Measurements from ENCODE around the gene OR1J4. TPM values are rescaled to one million over a fixed set of nuclear protein-coding genes. Genes with fewer than 3 reads are reported as not detected.

Gene OR1J4, protein sequence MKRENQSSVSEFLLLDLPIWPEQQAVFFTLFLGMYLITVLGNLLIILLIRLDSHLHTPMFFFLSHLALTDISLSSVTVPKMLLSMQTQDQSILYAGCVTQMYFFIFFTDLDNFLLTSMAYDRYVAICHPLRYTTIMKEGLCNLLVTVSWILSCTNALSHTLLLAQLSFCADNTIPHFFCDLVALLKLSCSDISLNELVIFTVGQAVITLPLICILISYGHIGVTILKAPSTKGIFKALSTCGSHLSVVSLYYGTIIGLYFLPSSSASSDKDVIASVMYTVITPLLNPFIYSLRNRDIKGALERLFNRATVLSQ
- total RNA-seq, result not detected

DNA sequence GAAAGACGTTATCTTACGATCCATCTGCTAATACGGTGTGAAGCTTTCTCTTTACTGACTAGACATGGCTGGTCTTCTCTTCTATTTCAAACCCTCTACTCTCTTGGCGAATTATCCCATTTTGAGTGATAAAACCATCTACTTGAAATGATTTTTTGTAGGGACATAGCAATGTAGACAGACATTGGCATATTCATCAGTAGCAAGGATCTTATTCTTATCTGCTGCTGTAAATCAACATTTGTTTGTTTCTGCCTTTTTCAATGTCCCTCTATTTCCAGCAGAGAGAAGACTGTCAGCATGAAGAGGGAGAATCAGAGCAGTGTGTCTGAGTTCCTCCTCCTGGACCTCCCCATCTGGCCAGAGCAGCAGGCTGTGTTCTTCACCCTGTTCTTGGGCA lies at the start of gene OR1J4:
Gene OR1J4, plus strand, starts transcription at position 301 of the 400 bp plus-strand sequence. Its CDS starts 0 bp downstream, at position 301.
- H3K36me3 ChIP-seq, result no peaks in the 10 kb centered on the region
- no peaks in the 10 kb centered on the region for H3K4me1 ChIP-seq
- TF ChIP-seq POLR2A (IDR thresholded peaks at IDR 0.05), result no peak
- TF ChIP-seq, protein P1, sequence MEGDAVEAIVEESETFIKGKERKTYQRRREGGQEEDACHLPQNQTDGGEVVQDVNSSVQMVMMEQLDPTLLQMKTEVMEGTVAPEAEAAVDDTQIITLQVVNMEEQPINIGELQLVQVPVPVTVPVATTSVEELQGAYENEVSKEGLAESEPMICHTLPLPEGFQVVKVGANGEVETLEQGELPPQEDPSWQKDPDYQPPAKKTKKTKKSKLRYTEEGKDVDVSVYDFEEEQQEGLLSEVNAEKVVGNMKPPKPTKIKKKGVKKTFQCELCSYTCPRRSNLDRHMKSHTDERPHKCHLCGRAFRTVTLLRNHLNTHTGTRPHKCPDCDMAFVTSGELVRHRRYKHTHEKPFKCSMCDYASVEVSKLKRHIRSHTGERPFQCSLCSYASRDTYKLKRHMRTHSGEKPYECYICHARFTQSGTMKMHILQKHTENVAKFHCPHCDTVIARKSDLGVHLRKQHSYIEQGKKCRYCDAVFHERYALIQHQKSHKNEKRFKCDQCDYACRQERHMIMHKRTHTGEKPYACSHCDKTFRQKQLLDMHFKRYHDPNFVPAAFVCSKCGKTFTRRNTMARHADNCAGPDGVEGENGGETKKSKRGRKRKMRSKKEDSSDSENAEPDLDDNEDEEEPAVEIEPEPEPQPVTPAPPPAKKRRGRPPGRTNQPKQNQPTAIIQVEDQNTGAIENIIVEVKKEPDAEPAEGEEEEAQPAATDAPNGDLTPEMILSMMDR (IDR thresholded peaks at IDR 0.05), result no peak
- H3K27ac ChIP-seq, result no peak within 1 kb of the TSS
- DNase-seq, result no peak
- H3K27me3 ChIP-seq, result no peaks in the 10 kb centered on the region
- H3K9me3 ChIP-seq, result no peaks in the 10 kb centered on the region
- no peak within 1 kb of the TSS for H3K4me3 ChIP-seq

DNA sequence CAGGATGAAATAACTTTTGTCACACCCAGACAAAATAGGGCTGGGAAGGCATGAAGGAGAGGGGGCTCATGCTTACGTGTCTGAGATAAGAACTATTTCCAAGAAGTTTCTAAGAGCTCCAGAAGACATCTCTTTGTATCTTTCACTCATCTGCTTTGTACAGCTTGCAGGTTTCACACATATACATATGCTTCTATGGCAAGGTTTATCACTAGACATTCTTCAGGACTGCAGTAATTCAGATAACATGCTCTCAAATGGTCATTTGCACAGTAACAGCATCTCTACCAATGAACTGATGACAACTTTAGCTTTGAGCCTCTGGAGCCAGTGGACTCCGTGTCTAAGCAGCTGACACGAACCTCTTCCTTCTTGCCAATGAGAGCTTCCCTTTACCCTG lies 44.4 kb upstream of the OR1J4 start:
- H3K4me3 ChIP-seq, result no peak overlapping the region
- H3K27me3 ChIP-seq, result no peaks in the 10 kb centered on the region
- H3K36me3 ChIP-seq, result no peaks in the 10 kb centered on the region
- no peak for DNase-seq
- no peak overlapping the region for H3K27ac ChIP-seq
- no peaks in the 10 kb centered on the region for H3K4me1 ChIP-seq
- H3K9me3 ChIP-seq, result no peaks in the 10 kb centered on the region
- TF ChIP-seq, protein P1 (IDR thresholded peaks at IDR 0.05), result no peak
- TF ChIP-seq POLR2A (IDR thresholded peaks at IDR 0.05), result no peak

DNA sequence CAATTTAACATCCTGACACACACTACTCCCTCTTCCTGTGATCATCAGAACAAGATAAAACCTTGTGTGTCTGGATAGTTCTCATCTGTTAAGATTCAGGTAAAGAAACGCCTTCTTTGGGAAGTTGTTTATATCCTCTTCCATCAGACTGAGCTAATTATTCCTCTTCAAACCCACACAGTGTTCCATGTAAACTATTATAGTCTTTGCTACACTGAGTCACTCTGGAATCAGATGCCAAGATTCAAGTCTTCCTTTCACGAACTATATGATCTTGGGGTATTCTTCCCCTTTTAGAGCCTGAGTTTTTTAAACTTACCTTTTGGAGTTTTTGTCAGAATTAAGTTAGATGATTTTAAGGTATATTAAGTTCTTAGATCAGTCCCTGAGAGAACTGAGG lies 43.2 kb upstream of the OR1J4 start:
- no peak for TF ChIP-seq POLR2A (IDR thresholded peaks at IDR 0.05)
- TF ChIP-seq, protein P1 (IDR thresholded peaks at IDR 0.05), result no peak
- no peaks in the 10 kb centered on the region for H3K4me1 ChIP-seq
- no peaks in the 10 kb centered on the region for H3K9me3 ChIP-seq
- H3K27me3 ChIP-seq, result no peaks in the 10 kb centered on the region
- H3K4me3 ChIP-seq, result no peak overlapping the region
- no peak for DNase-seq
- no peaks in the 10 kb centered on the region for H3K36me3 ChIP-seq
- H3K27ac ChIP-seq, result no peak overlapping the region

DNA sequence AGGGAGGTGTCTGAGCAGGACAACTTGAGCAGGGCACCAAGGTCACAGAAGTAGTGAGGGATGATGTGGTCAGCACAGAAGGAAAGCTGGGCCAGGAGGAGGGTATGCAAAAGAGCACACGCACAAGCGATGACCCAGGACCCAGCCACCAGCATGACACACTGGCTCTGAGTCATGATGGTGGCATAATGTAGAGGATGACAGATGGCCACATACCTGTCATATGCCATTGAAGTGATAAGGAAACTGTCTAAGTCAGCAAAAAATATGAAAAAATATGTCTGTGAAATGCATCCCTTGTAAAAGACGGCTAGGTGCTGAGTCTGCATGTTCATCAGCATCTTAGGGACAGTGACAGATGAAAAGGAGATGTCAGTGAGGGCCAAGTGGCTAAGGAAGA lies 41.6 kb upstream of the OR1J4 start:
- Histone ChIP-seq H3K36me3 (no peaks in the 10 kb centered on the region), H3K4me1 (no peaks in the 10 kb centered on the region), H3K4me3 (no peak overlapping the region), H3K9me3 (no peaks in the 10 kb centered on the region), H3K27ac (no peak overlapping the region), H3K27me3 (no peaks in the 10 kb centered on the region)
- TF ChIP-seq, protein P1 (IDR thresholded peaks at IDR 0.05), result no peak
- TF ChIP-seq POLR2A (IDR thresholded peaks at IDR 0.05), result no peak
- no peak for DNase-seq

DNA sequence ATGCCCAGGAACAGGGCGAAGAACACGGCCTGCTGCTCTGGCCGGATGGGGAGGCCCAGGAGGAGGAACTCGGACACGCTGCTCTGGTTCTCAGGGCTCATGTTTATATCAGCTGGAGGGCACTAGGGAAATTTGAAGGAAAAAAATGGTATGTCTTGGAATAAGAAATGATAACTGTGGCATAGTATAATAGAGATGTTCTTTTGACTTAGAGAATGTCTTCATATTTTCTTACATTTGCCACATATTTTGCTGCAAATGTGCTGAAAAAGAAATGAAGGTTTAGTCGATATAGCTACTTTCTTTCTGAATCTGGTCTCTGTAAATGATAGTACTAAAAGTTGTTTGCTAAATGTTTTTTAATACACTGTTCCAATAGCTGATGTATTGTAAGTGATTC lies 41.1 kb upstream of the OR1J4 start, which contains the start of gene OR1J1:
Gene OR1J1, minus strand, starts transcription at position 101 of the 400 bp plus-strand sequence. Its CDS starts 0 bp downstream, at position 101.
- H3K4me3 ChIP-seq, result no peak within 1 kb of the TSS
- TF ChIP-seq, protein P1 (IDR thresholded peaks at IDR 0.05), result no peak
- TF ChIP-seq POLR2A (IDR thresholded peaks at IDR 0.05), result no peak
- no peaks in the 10 kb centered on the region for H3K27me3 ChIP-seq
- H3K4me1 ChIP-seq, result no peaks in the 10 kb centered on the region
- H3K36me3 ChIP-seq, result no peaks in the 10 kb centered on the region
- H3K27ac ChIP-seq, result no peak within 1 kb of the TSS
- H3K9me3 ChIP-seq, result no peaks in the 10 kb centered on the region
- no peak for DNase-seq
